SK-N-MC (cell line): Measurements from ENCODE around the gene MYBBP1A.

ENCODE experiments used
- DNase-seq: peaks from one replicate; pipeline ENCODE4 v3.0.0-alpha.2; 2011; ENCODE audit warnings: low read depth, low spot score
- H3K27ac ChIP-seq: fragments of 200-600 bp; sonication (generic); 2 replicates; pipeline ENCODE4 v1.5.1; 2016; ENCODE audit warnings: mixed run types
- H3K36me3 ChIP-seq: fragments of 200-600 bp; sonication (generic); 2 replicates; pipeline ENCODE4 v1.6.1; 2017; ENCODE audit warnings: antibody characterized with exemption, low read length, mixed read lengths; ENCODE audit not compliant: insufficient read depth
- H3K4me3 ChIP-seq: fragments of 200-600 bp; sonication (generic); 2 replicates; pipeline ENCODE4 v1.5.1; 2016
- H3K9ac ChIP-seq: fragments of 200-600 bp; sonication (generic); 2 replicates; pipeline ENCODE4 v1.8.0; 2017; ENCODE audit warnings: mixed run types, mixed read lengths; ENCODE audit not compliant: insufficient read length
- H3K9me3 ChIP-seq: fragments of 200-600 bp; sonication (generic); 2 replicates; pipeline ENCODE4 v1.6.1; 2017; ENCODE audit warnings: low read depth, mild to moderate bottlenecking, antibody characterized with exemption, low read length, moderate library complexity, mixed read lengths
- EZH2 ChIP-seq: fragments of 200-600 bp; sonication (generic); IDR thresholded peaks from one replicate; pipeline ENCODE4 v1.6.1; 2017; ENCODE audit warnings: antibody characterized with exemption
- FOXP2 ChIP-seq: optimal IDR thresholded peaks from 2 replicates; pipeline ENCODE3; 2011; ENCODE audit warnings: mild to moderate bottlenecking, moderate library complexity; ENCODE audit not compliant: insufficient read depth; ENCODE audit errors: extremely low read length, control extremely low read depth
- POLR2AphosphoS5 ChIP-seq: IDR thresholded peaks from 2 replicates; pipeline ENCODE4 v1.6.1; 2012; ENCODE audit warnings: mild to moderate bottlenecking, low read depth, low read length, borderline replicate concordance

MYBBP1A gene

DNA sequence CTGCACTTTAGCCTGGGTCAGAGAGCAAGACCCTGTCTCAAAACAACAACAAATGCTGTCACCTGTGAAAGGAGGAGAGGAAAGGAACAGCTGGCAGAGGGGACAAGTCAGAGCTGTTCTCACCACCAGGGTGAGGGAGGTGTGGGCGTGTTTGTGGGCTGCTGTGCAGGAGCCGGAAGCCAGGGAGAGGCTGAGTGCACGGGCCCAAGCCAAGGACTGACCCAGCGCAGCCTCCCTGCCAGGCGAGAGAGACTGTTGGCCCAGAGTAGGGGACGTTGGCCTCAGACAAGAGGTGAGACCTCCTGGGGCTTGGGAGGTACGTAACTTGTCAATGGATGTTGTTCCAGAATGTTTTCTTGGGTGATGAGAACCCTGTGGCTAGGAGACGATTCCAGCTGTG, 45.8 kb downstream of the MYBBP1A start:
- no peak overlapping the region for H3K27ac ChIP-seq

GRCh38 chr17:4508207-4508606, 47.0 kb downstream of the MYBBP1A start:
- H3K4me3 ChIP-seq: no peak overlapping the region
- no peak for TF ChIP-seq EZH2
- no peak for TF ChIP-seq FOXP2
- no peak for TF ChIP-seq POLR2AphosphoS5
- H3K9ac ChIP-seq: no peak overlapping the region
- no peak for DNase-seq
- no peaks in the 10 kb centered on the region for H3K9me3 ChIP-seq
- no peaks in the 10 kb centered on the region for H3K36me3 ChIP-seq
- H3K27ac ChIP-seq: no peak overlapping the region

More for the DNA sequence above, 45.8 kb downstream of the MYBBP1A start:
- Histone ChIP-seq H3K9ac (no peak overlapping the region), H3K9me3 (no peaks in the 10 kb centered on the region), H3K36me3 (no peaks in the 10 kb centered on the region), H3K4me3 (no peak overlapping the region)
- TF ChIP-seq EZH2 (no peak), FOXP2 (no peak), POLR2AphosphoS5 (no peak)
- DNase-seq: no peak

- no peaks in the 10 kb centered on the region for H3K36me3 ChIP-seq
- H3K9me3 ChIP-seq: no peaks in the 10 kb centered on the region
- no peak overlapping the region for H3K9ac ChIP-seq
- DNase-seq: no peak
- no peak overlapping the region for H3K4me3 ChIP-seq
- TF ChIP-seq EZH2: no peak
- no peak for TF ChIP-seq POLR2AphosphoS5
- TF ChIP-seq FOXP2: no peak
- H3K27ac ChIP-seq: no peak overlapping the region
Measured at GRCh38 chr17:4507361-4508111, 47.6 kb downstream of the MYBBP1A start.

DNA sequence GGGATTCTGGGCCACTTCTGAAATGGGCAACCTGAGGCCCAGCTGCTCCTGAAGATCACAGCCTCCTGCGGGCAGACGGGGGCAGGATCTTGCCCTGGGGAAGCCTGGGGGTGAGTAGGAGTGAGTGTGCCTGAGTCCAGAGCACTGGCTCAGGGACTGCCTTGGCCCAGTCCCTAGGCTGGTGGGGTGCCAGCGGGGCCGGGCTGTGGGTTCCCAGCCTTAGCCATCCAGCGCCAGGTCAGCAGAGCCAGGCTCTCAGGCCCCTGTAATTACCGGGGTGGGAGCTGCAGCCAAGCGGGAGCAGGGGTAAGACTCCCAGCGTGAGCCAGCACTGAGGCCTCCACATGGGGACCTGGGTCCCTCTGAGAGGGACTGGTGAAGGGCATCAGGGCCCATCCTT, 48.3 kb downstream of the MYBBP1A start:
- DNase-seq: no peak
- H3K4me3 ChIP-seq: no peak overlapping the region
- no peak overlapping the region for H3K9ac ChIP-seq
- H3K27ac ChIP-seq: no peak overlapping the region
- TF ChIP-seq EZH2: no peak
- no peak for TF ChIP-seq FOXP2
- TF ChIP-seq POLR2AphosphoS5: no peak
- H3K9me3 ChIP-seq: no peaks in the 10 kb centered on the region
- no peaks in the 10 kb centered on the region for H3K36me3 ChIP-seq

GRCh38 chr17:4506175-4506813, 48.9 kb downstream of the MYBBP1A start:
- Histone ChIP-seq H3K9me3 (no peaks in the 10 kb centered on the region), H3K27ac (no peak overlapping the region), H3K9ac (no peak overlapping the region), H3K36me3 (no peaks in the 10 kb centered on the region), H3K4me3 (no peak overlapping the region)
- DNase-seq: no peak
- TF ChIP-seq EZH2: no peak
- TF ChIP-seq FOXP2: no peak
- TF ChIP-seq POLR2AphosphoS5: no peak

- Histone ChIP-seq H3K9me3 (no peaks in the 10 kb centered on the region), H3K36me3 (no peaks in the 10 kb centered on the region), H3K27ac (no peak overlapping the region), H3K9ac (no peak overlapping the region), H3K4me3 (no peak overlapping the region)
- TF ChIP-seq POLR2AphosphoS5: no peak
- TF ChIP-seq FOXP2: no peak
- no peak for TF ChIP-seq EZH2
- no peak for DNase-seq
Measured at GRCh38 chr17:4505187-4505586, 50.0 kb downstream of the MYBBP1A start.

DNA sequence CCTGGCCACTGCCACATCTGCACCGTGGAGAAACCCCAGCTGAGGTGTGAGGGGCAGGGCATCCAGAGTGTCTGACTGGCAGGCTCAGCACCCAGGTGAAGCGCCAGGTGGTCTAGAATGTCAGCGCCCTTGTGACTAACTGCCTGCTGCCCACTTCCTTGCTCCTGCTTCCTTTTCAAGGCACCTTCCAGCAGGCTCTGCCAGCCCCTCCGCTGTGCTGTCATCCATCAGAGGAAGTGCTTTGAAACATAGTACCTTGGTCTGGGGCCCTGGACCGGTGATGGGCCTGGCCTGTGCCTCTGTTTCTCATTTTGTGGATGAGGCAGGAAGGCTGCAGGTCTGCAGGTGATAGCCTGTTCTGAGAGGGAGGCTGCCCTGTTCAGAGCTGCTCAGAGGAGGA, 51.0 kb downstream of the MYBBP1A start:
- H3K9ac ChIP-seq: no peak overlapping the region
- TF ChIP-seq POLR2AphosphoS5 (no peak), FOXP2 (no peak), EZH2 (no peak)
- H3K4me3 ChIP-seq: no peak overlapping the region
- no peaks in the 10 kb centered on the region for H3K36me3 ChIP-seq
- no peak for DNase-seq
- no peak overlapping the region for H3K27ac ChIP-seq
- no peaks in the 10 kb centered on the region for H3K9me3 ChIP-seq

GRCh38 chr17:4503283-4504025, 51.7 kb downstream of the MYBBP1A start:
- no peak overlapping the region for H3K27ac ChIP-seq
- no peak for DNase-seq

More at GRCh38 chr17:4503283-4504025, 51.7 kb downstream of the MYBBP1A start:
- no peak overlapping the region for H3K9ac ChIP-seq
- H3K4me3 ChIP-seq: no peak overlapping the region
- TF ChIP-seq POLR2AphosphoS5: no peak
- TF ChIP-seq FOXP2: no peak
- TF ChIP-seq EZH2: no peak
- no peaks in the 10 kb centered on the region for H3K9me3 ChIP-seq
- no peaks in the 10 kb centered on the region for H3K36me3 ChIP-seq
